AG10803 (cell line): ENCODE measurements around the gene PIK3C2G.
"Not testable (repeated sequence)": the region's sequence is repeated elsewhere in the genome, so short reads cannot be mapped to it uniquely, and the experiment has no call there.

Source experiments
- DNase-seq: peaks from one replicate; pipeline ENCODE4 v3.0.0; 2010; ENCODE audit warnings: low read depth
- H3K4me3 ChIP-seq: 2 replicates; pipeline ENCODE4 v1.5.1; 2011; ENCODE audit warnings: mild to moderate bottlenecking, low read length, control low read depth
- TF ChIP-seq, protein P1 (sequence below): conservative IDR thresholded peaks from 2 replicates; pipeline ENCODE4 v1.5.1; 2011; ENCODE audit warnings: mild to moderate bottlenecking, low read length, control low read depth, inconsistent platforms

Gene PIK3C2G

DNA sequence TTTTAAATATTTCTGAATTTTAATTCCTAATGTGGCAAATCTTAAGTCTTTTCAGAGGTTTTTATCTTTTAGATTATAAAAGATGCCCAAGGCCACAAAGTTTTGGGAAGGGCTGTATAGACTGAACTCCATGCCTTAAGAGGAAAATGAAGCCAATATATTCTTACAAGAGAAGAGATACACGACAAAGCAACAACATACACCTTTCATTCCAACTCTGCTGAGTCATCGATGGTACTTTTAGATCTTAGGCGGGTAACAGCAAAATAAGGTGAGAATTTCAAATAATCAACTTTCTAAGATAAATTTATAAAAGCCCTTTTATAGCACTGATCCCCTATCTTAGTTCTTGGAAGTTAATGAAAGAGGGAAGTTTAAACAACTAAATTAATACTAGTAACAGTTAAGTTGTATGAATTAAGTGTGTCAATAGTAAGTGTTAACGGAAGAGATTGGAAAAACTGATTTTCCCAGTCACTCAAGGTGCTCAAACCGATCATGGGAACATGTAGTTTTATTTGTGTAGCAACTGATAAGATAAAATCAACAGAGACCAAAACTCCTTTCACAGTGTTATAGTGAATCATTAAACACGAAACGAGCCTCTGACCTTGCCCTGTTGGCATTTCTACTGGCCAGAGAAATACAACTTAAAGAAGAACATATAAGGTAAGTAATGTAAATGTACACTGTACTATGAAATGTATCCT, 18.8 kb upstream of the PIK3C2G start:
- no peak for DNase-seq
- no peak overlapping the region for H3K4me3 ChIP-seq
- TF ChIP-seq, protein P1, sequence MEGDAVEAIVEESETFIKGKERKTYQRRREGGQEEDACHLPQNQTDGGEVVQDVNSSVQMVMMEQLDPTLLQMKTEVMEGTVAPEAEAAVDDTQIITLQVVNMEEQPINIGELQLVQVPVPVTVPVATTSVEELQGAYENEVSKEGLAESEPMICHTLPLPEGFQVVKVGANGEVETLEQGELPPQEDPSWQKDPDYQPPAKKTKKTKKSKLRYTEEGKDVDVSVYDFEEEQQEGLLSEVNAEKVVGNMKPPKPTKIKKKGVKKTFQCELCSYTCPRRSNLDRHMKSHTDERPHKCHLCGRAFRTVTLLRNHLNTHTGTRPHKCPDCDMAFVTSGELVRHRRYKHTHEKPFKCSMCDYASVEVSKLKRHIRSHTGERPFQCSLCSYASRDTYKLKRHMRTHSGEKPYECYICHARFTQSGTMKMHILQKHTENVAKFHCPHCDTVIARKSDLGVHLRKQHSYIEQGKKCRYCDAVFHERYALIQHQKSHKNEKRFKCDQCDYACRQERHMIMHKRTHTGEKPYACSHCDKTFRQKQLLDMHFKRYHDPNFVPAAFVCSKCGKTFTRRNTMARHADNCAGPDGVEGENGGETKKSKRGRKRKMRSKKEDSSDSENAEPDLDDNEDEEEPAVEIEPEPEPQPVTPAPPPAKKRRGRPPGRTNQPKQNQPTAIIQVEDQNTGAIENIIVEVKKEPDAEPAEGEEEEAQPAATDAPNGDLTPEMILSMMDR, result no peak

DNA sequence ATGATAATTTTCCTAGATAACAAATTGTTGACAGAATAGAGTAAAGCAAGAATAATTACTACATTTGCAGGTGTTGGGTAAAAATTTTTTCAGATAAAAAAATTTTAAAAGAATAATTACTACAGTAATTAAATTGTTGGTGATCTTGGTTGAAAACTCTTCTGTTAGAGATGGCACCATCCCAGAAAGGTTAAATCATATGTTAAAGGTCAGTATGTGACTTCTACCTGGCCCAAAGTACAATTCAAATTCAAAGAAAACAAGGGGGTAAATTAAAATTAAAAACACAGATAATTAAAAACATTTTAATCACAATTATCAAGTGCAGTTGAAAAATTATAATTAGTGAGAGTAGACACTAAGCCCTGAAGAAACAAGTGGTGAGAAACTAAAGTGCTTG, 18.1 kb upstream of the PIK3C2G start:
- no peak overlapping the region for H3K4me3 ChIP-seq
- DNase-seq, result no peak
- TF ChIP-seq, protein P1, result no peak

DNA sequence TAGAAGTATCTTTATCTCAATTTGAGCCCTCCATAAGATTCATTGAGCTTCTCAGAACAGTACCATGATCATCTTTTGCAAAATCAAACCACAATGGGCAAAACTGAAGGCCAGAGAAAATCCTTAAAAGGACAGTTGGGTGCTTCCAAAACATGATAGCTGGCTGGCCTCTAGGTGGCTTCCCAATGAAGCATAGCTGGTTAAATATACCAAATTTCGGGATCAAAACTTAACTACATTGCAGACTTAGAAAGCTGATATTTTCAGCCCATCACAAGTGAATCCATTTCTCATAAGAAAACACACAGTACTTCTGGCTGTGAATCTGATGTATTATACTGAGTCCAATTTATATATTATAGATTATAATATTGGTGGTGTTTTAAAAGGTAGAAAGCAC, 15.3 kb upstream of the PIK3C2G start:
- DNase-seq, result no peak
- TF ChIP-seq, protein P1, result peak; percentile 43
- no peak overlapping the region for H3K4me3 ChIP-seq

DNA sequence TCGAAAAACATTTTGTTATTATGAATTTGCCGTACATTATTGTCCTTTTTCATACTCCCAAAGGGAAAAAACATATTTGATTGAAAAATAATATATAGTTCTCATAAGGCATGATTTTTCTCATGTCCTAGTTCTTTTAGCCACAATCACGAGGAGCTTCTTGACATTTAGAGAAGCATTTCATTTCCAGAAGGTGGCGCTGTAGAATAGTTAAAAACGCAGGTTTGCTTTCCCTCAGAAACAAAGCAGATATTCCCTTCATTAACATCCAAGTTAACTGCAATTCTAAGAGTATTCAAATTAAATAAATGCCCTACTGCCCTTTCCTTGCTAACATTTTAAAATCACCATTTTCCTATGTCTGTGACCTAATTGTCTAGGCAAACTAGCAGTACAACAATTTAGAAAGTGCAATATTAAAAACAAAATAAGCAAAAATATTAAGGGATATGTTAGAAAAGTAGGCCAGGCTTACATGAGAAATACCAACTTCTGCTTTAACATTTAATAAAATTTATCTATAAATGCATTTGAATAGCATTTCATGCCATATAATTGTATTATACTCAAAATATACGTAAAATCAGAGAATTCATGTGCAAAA, 10.9 kb upstream of the PIK3C2G start:
- TF ChIP-seq, protein P1, result peak; percentile 85
- peak; percentile 78 for DNase-seq
- no peak overlapping the region for H3K4me3 ChIP-seq

DNA sequence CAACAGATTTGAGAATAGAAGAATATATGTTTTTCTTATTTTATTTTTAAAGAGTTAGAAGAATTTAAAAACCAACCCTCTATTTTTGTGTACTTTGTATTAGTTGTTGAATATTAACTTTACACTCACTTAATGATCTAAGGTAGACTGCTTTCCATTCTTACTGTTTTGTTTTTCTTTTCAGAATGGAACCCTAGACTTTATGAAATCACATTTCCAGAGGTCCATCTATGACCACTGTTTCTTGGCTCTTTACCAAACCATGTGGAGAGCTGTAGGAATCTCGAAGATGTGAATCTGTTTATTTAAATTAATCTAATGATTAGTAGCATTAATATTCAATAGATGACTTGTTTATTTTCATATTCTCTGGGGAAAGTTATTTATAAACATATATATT, 7.2 kb upstream of the PIK3C2G start:
- H3K4me3 ChIP-seq, result no peak overlapping the region
- no peak for DNase-seq
- TF ChIP-seq, protein P1, result no peak

DNA sequence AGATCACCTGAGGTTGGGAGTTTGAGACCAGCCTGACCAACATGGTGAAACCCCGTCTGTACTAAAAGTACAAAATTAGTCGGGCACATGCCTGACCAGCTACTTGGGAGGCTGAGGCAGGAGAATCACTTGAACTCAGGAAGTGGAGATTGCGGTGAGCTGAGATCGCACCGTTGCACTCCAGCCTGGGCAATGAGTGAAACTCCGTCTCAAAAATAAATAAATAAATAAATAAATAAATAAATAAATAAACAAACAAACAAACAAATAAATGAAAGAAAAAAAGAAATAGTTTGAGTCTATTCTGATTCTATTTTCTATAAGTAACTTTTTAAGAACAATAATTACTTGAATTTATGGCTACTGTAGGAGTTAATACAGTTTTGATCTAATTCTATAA, 6.3 kb upstream of the PIK3C2G start:
- not testable (repeated sequence) for H3K4me3 ChIP-seq, DNase-seq

DNA sequence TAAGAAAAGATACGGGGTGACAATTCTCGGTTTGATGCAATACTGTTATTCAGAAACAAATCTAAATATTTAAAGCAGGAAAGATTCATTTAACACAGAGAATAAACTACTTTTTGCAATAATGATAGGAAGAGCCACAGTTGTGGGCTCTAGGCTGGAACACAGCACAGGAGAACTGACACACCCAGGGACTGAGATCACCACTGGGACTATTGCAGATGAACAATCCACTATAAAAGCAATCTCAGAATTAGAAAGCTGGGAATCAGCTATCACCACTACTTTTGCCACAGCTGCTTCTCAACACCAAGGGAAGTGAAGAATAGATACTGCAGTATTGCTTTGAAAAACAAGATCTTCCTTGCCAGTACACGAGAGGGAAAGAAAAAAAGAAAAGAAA, 4.1 kb upstream of the PIK3C2G start:
- TF ChIP-seq, protein P1, result no peak
- H3K4me3 ChIP-seq, result no peak overlapping the region

More for the DNA sequence above, 4.1 kb upstream of the PIK3C2G start:
- DNase-seq, result no peak
